Activated naive CD4-positive, alpha-beta T cell treated with anti-CD3 and anti-CD28 coated beads, Interleukin-2, amount 50 U/mL, for 24 hours (primary cell): ENCODE data around the gene ZNF670.
"Not testable (repeated sequence)": the region's sequence is repeated elsewhere in the genome, so short reads cannot be mapped to it uniquely, and the experiment has no call there.

Experiments
- H3K27ac Mint-ChIP-seq: one replicate; pipeline ENCODE4 v1.8.0; 2021; ENCODE audit warnings: mild to moderate bottlenecking, mixed read lengths
- H3K27me3 Mint-ChIP-seq: one replicate; pipeline ENCODE4 v1.8.0; 2021; ENCODE audit warnings: mixed read lengths
- H3K36me3 Mint-ChIP-seq: one replicate; pipeline ENCODE4 v1.8.0; 2021; ENCODE audit warnings: mixed read lengths
- H3K4me1 Mint-ChIP-seq: one replicate; pipeline ENCODE4 v1.8.0; 2021; ENCODE audit warnings: mixed read lengths
- H3K4me3 Mint-ChIP-seq: one replicate; pipeline ENCODE4 v1.8.0; 2021; ENCODE audit warnings: mild to moderate bottlenecking, mixed read lengths
- H3K9me3 Mint-ChIP-seq: one replicate; pipeline ENCODE4 v1.8.0; 2021; ENCODE audit warnings: mixed read lengths

ZNF670 gene

DNA sequence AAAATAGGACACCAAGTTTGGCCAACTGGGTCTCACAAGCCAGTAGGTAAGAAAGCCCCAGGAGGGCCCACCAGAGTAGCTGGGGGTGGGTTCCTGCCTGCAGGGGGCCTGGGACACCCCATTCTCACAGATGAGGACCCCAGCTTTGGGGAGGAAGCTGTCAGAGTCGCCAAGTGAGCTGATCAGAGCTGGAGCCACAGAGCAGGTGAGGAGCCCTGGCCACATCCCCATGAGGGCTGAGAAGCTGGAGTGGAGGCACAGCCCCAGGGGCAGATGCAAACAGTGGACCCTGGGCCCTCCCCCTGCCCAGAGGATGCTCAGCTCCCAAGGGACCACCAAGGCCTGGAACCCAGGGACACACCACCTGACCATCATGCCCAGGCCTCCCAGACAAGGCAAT, 8.6 kb upstream of the ZNF670 start:
- no peaks in the 10 kb centered on the region for H3K4me1 Mint-ChIP-seq

DNA sequence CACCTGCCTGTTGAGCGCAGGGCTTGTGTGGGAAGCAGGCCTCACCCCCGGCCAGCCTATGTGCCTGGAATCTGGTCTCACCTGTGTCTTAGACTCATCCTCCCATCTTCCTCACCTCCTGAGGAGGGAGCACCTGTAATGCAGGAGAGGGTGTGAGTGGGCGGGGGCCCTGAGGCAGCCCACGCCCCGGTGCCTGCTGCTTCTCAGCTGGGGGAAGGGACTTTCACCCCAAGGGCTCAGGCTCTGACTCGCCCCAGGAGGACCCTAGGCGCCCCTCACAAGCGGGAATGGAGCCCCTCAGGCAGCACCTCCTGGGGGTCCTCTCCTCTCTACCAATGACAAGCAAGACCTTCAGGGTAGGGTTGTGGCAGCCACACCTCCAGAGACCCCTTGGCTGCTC, 6.7 kb upstream of the ZNF670 start:
- Mint-ChIP-seq H3K27me3 (peaks cover 4% of the 10 kb centered on the region), H3K4me3 (no peak overlapping the region), H3K9me3 (no peaks in the 10 kb centered on the region), H3K36me3 (no peaks in the 10 kb centered on the region), H3K4me1 (no peaks in the 10 kb centered on the region), H3K27ac (no peak overlapping the region)

More for the DNA sequence above, 8.6 kb upstream of the ZNF670 start:
- peaks cover 2% of the 10 kb centered on the region for H3K36me3 Mint-ChIP-seq
- H3K4me3 Mint-ChIP-seq = no peak overlapping the region
- H3K9me3 Mint-ChIP-seq = no peaks in the 10 kb centered on the region
- peaks cover 4% of the 10 kb centered on the region for H3K27me3 Mint-ChIP-seq
- no peak overlapping the region for H3K27ac Mint-ChIP-seq

DNA sequence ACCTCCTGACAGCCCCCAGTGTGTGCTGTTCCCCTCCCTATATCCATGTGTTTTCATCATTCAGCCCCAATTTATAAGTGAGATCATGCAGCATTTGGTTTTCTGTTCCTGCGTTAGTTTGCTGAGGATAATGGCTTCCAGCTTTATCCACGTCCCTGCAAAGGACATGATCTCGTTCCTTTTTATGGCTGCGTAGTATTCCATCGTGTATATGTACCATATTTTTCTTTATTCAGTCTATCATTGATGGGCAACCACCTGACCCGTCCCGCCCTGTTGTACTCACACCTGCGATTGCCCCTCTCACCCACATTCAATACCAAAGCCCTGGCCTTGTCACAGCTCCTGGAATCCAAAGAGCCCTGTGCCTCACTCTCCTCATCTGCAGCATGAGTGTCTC, 6.2 kb upstream of the ZNF670 start:
- Mint-ChIP-seq H3K4me1 (peaks cover 2% of the 10 kb centered on the region), H3K9me3 (no peaks in the 10 kb centered on the region), H3K36me3 (no peaks in the 10 kb centered on the region), H3K27ac (peak overlapping the region; percentile 65), H3K4me3 (no peak overlapping the region), H3K27me3 (peaks cover 4% of the 10 kb centered on the region)

DNA sequence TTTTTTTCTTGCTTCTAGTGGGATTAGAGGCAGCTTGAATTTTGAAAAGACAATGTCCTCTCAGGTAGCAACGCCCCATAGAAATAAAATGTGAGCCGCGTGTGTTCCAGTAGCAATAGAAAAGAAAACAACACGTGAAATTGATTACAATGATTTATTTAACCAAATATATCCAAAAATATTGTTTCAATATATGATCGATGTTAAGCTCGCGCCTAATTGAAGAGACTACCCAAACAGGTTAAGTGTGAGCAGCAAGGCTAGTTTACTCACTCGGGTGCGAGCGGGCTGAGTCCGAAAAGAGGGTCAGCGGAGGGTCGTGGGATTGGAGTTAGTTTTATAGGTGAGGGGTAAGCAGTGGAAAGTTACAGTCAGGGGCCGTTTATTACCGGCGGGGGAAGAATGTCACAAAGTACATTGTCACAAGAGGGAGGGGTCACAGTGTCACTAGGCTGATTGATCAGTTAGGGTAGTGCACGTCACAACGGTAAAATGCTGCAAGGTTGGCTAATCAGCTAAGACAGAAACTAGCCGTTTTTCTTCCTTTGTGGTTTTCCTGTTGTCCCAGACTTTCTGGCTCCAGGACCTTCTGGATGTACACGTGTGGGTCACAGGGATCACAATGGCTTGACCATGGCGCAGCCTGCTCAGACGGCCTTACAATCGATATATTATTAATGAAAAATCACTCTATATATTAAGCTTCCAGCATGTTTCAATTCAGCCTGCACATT, 697 bp upstream of the ZNF670 start:
- no peak overlapping the region for H3K27ac Mint-ChIP-seq

DNA sequence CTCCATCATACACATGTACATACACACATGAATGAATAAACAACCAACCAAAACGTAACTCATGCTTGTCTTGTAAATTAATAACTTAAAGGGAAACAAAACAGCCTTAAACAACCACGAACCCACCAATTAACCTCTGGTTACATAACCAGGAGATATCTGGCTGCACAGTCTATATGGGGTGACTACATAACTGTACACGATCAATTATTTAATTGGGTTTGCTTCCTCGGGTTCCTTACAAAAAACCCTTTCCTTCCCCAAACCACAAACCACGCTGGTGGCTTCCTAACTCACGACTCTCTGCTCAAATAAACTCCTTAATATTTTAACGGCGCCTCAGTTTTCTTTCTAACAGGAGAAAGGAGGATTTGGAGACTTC, 744 bp downstream of the ZNF670 start:
- peak overlapping the region; percentile 96 for H3K4me3 Mint-ChIP-seq
- H3K36me3 Mint-ChIP-seq = peaks cover 14% of the 10 kb centered on the region
- peaks cover 3% of the 10 kb centered on the region for H3K27me3 Mint-ChIP-seq
- H3K4me1 Mint-ChIP-seq = peaks cover 31% of the 10 kb centered on the region
- H3K27ac Mint-ChIP-seq = peak overlapping the region; percentile 74
- H3K9me3 Mint-ChIP-seq = peaks cover 5% of the 10 kb centered on the region

More for the DNA sequence above, 697 bp upstream of the ZNF670 start:
- Mint-ChIP-seq H3K4me3 (peak overlapping the region; percentile 96), H3K4me1 (peaks cover 31% of the 10 kb centered on the region), H3K9me3 (peaks cover 5% of the 10 kb centered on the region), H3K27me3 (peaks cover 4% of the 10 kb centered on the region), H3K36me3 (peaks cover 7% of the 10 kb centered on the region)

DNA sequence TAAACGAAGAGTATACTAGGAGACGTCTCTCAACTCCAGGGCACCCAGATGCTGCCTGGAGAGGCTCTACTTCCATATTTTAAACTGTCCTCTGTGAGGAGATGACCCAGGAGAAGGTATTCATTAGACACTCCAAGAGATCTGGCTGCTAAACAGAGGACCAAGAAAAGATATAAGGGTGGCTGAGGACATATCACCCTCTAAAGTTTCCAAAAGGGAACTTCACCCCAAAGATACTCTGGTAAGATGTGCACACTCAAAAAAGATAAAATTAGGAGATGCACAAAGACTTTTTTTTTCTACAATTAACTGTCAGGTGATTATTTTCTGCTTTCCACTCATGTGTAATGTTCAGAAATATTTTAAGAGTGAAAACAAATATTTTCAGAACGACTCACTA, 1.4 kb downstream of the ZNF670 start:
- H3K27me3 Mint-ChIP-seq = no peaks in the 10 kb centered on the region
- peak overlapping the region; percentile 74 for H3K27ac Mint-ChIP-seq
- H3K9me3 Mint-ChIP-seq = peaks cover 5% of the 10 kb centered on the region
- peaks cover 16% of the 10 kb centered on the region for H3K36me3 Mint-ChIP-seq
- H3K4me3 Mint-ChIP-seq = peak overlapping the region; percentile 96
- peaks cover 31% of the 10 kb centered on the region for H3K4me1 Mint-ChIP-seq

DNA sequence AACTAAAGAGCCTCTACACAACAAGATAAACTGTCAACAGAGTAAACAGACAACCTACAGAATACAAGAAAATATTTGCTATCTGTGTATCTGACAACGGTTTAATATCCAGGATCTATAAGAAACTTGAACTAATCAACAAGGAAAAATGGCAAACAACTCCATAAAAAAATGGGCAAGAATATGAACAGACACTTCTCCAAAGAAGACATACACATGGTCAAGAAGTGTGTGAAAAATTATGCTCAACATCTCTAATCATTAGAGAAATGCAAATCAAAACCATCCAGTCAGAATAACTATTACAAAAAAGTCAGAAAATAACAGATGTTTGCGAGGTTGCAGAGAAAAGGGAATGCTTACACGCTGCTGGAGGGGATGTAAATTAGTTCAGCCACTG, 8.0 kb downstream of the ZNF670 start:
- H3K27ac Mint-ChIP-seq = no peak overlapping the region
- no peaks in the 10 kb centered on the region for H3K27me3 Mint-ChIP-seq
- peaks cover 8% of the 10 kb centered on the region for H3K9me3 Mint-ChIP-seq
- H3K4me3 Mint-ChIP-seq = no peak overlapping the region
- H3K36me3 Mint-ChIP-seq = peaks cover 39% of the 10 kb centered on the region
- peaks cover 3% of the 10 kb centered on the region for H3K4me1 Mint-ChIP-seq

DNA sequence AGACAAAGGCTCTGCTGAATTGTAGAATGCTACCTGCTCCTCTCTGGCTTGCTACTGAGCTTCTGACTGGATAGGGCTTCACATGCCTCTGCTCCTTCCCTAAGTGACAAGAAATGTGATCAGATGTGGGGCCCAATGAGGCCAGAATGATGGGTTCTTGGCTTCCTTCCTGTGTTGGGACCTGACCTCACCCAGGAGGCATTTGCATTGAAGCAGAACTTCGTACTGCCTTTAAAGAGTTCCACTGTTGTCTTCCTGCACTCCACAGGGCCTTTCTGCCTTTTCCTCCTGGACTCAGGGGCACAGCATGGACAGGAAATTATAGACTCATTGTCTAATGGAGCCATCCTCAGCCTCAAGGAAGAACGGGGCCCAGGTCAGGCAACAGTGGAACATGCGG, 14.3 kb downstream of the ZNF670 start:
- Mint-ChIP-seq H3K27ac (no peak overlapping the region), H3K36me3 (peaks cover 40% of the 10 kb centered on the region), H3K4me3 (no peak overlapping the region), H3K9me3 (peaks cover 15% of the 10 kb centered on the region), H3K27me3 (no peaks in the 10 kb centered on the region), H3K4me1 (no peaks in the 10 kb centered on the region)

DNA sequence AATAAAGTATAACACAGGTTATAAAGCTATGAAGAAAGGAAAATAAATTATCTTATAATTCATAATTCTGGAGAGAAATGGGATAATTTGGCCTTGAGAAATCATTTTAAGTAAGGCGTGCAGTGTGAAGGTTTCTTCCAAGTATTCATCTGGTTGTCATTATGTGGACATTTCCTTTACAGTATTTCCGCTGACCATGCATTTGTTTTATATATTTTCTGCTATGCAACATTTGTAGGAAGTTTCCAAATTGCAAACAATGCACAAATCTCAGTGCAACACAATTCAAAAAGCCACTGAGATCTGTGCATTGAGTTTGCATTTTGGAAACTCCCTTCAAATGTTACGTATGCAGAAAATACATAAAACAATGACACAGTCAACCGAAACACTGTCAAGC, 17.8 kb downstream of the ZNF670 start:
- no peak overlapping the region for H3K27ac Mint-ChIP-seq
- H3K36me3 Mint-ChIP-seq = peaks cover 53% of the 10 kb centered on the region
- peaks cover 5% of the 10 kb centered on the region for H3K4me1 Mint-ChIP-seq
- peaks cover 32% of the 10 kb centered on the region for H3K9me3 Mint-ChIP-seq
- H3K4me3 Mint-ChIP-seq = no peak overlapping the region
- no peaks in the 10 kb centered on the region for H3K27me3 Mint-ChIP-seq

DNA sequence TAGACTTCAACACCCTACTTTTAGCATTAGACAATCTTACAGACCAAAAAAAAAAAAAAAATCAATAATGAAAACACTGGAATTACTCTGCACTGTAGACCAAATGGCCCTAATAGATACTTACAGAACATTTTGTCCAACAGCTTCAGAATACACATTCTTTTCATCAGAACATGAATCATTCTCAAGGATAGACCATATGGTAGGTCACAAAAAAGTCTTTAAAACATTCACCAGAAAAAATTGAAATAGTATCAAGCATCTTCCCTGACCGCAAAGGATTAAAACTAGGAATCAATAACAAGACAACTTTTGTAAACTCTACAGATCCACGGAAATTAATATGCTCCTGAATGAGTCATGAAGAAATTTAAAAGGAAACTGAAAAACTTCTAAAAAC, 22.5 kb downstream of the ZNF670 start:
- H3K36me3 Mint-ChIP-seq = peaks cover 57% of the 10 kb centered on the region
- no peaks in the 10 kb centered on the region for H3K27me3 Mint-ChIP-seq
- H3K4me3 Mint-ChIP-seq = no peak overlapping the region
- peaks cover 12% of the 10 kb centered on the region for H3K4me1 Mint-ChIP-seq
- peaks cover 41% of the 10 kb centered on the region for H3K9me3 Mint-ChIP-seq
- no peak overlapping the region for H3K27ac Mint-ChIP-seq

DNA sequence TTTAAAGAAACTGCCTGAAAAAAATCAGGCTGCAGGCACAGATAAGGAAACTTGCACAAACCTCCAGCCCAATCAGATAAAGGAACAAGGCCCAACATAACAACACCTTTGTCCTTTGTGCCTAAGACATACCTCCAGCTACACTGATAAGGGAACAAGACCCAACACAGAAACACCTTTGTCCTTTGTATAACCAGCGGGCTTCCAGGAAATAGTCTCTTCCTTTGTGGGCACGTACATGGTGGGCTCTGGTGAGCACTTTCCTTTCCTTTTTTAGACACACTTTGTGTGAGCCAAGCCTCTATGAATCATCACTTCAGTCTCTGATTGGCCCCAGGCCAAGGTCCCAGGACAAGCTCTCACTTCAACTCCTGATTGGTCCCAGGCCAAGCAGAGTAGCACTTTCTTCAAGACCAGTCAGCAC, 23.6 kb downstream of the ZNF670 start:
- H3K9me3 Mint-ChIP-seq = peaks cover 39% of the 10 kb centered on the region
- no peak overlapping the region for H3K4me3 Mint-ChIP-seq
- no peaks in the 10 kb centered on the region for H3K27me3 Mint-ChIP-seq
- H3K4me1 Mint-ChIP-seq = peaks cover 12% of the 10 kb centered on the region
- peaks cover 56% of the 10 kb centered on the region for H3K36me3 Mint-ChIP-seq
- H3K27ac Mint-ChIP-seq = no peak overlapping the region

DNA sequence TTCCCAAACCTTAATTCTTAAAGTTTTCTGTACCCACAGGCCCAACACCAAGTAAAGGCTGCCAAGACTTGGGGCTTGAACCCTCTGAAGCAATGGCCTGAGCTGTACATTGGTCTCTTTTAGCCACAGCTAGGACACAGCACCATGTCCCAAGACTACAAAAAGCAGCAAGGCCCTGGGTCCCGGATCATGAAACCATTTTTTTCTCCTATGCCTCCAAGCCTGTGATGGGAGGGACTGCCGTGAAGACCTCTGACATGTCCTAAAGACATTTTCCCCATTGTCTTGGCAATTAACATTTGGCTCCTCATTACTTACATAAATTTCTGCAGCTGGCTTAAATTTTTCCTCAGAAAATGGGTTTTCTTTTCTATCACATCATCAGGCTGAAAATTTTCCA, 30.9 kb downstream of the ZNF670 start:
- Mint-ChIP-seq H3K36me3 (peaks cover 53% of the 10 kb centered on the region), H3K27me3 (no peaks in the 10 kb centered on the region), H3K27ac (no peak overlapping the region), H3K9me3 (peaks cover 35% of the 10 kb centered on the region), H3K4me3 (no peak overlapping the region), H3K4me1 (no peaks in the 10 kb centered on the region)

DNA sequence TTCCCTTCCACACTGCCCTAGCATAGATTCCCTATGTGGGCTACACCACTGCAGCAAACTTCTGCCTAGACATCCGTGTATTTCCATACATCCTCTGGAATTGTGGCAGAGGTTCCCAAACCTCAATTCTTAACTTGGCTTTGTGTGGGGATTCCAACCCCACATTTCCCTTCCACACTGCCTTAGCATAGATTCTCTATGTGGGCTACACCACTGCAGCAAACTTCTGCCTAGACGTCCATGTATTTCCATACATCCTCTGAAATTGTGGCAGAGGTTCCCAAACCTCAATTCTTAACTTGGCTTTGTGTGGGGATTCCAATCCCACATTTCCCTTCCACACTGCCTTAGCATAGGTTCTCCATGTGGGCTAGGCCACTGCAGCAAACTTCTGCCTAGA, 31.4 kb downstream of the ZNF670 start:
- no peaks in the 10 kb centered on the region for H3K4me1 Mint-ChIP-seq
- H3K36me3 Mint-ChIP-seq = peaks cover 53% of the 10 kb centered on the region
- no peak overlapping the region for H3K27ac Mint-ChIP-seq
- peaks cover 39% of the 10 kb centered on the region for H3K9me3 Mint-ChIP-seq
- H3K27me3 Mint-ChIP-seq = no peaks in the 10 kb centered on the region
- H3K4me3 Mint-ChIP-seq = no peak overlapping the region

DNA sequence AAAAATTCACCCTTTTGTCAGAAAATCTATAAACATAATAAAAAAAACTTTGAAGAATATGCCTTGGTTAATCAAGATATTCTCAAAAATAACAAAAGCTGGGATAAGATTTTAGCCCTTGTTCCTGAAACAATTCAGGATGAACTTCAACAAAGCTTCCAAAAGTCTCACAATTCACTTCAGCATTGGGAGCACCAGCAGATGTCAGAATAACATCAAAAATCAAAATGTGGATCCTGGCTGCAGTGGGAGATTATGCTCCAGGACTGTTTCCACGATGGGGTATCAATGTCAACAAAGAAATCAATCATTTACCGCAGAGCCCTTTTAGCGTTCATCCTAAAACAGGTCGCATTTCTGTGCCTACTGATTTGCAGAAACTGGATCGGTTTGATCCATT, 35.2 kb downstream of the ZNF670 start:
- Mint-ChIP-seq H3K4me1 (no peaks in the 10 kb centered on the region), H3K9me3 (peaks cover 33% of the 10 kb centered on the region), H3K4me3 (no peak overlapping the region), H3K36me3 (peaks cover 60% of the 10 kb centered on the region), H3K27me3 (no peaks in the 10 kb centered on the region), H3K27ac (no peak overlapping the region)

DNA sequence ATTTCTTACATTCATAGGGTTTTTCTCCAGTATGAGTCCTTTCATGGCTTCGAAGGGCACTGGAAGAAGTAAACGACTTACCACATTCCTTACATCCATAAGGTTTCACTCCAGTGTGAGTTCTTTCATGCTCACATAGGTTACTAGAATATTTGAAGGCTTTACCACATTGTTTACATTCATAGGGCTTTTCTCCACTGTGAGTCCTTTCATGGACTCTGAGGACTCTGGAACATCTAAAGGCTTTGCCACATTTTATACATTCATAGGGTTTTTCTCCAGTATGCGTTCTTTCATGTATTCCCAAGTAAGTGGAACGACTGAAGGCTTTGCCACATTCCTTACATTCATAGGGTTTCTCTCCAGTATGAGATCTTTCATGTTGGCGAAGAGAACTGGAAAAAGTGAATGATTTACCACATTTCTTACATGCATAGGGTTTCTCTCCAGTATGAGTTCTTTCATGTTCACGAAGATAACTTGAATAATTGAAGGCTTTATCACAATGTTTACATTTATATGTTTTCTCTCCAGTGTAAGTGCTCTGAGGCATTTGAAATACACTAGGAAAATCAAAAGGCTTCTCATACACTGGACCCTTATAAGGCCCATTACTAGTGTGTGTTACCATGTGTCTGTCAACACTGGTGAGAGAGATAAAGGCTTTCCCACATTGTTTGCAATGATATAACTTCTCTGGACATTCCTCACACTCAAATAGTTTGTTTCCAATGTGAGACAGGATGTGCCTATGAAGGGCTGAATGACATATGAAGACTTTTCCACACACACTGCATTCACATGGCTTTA, 40.9 kb downstream of the ZNF670 start:
- H3K36me3 Mint-ChIP-seq = peaks cover 64% of the 10 kb centered on the region
- H3K27ac Mint-ChIP-seq = no peak overlapping the region
- H3K9me3 Mint-ChIP-seq = peaks cover 23% of the 10 kb centered on the region
- H3K4me1 Mint-ChIP-seq = no peaks in the 10 kb centered on the region
- no peak overlapping the region for H3K4me3 Mint-ChIP-seq
- H3K27me3 Mint-ChIP-seq = no peaks in the 10 kb centered on the region

DNA sequence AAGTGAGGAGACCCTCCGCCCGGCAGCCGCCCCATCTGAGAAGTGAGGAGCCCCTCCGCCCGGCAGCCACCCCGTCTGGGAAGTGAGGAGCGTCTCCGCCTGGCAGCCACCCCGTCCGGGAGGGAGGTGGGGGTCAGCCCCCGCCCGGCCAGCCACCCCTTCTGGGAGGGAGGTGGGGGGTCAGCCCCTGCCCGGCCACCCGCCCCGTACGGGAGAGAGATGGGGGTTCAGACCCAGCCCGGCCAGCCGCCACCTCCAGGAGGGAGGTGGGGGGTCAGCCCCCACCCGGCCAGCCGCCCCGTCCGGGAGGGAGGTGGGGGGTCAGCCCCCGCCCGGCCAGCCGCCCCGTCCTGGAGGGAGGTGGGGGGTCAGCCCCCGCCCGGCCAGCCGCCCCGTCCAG, 46.3 kb downstream of the ZNF670 start:
- H3K27ac Mint-ChIP-seq, H3K4me3 Mint-ChIP-seq, H3K4me1 Mint-ChIP-seq, H3K27me3 Mint-ChIP-seq: not testable (repeated sequence)
- H3K36me3 Mint-ChIP-seq = peaks cover 28% of the 10 kb centered on the region
- peaks cover 29% of the 10 kb centered on the region for H3K9me3 Mint-ChIP-seq
